SK-N-SH treated with all-trans-retinoic acid at 6 μM for 48 hours (cell line): ENCODE results near the gene FOXG1.

ENCODE experiments used
- ATAC-seq: fragments of 200-7000 bp; cut with Tn5 transposase; 3 replicates; pipeline ENCODE4 v1.9.1; 2020; ENCODE audit warnings: mild to moderate bottlenecking, moderate library complexity
- ARNTL ChIP-seq: fragments of 450-650 bp; formaldehyde crosslinking; IDR thresholded peaks from 2 replicates; pipeline ENCODE4 v1.5.0; 2020; ENCODE audit warnings: low read depth, mild to moderate bottlenecking, moderate library complexity, borderline replicate concordance
- BACH2 ChIP-seq: fragments of 250-450 bp; sonication (Bioruptor Pico); IDR thresholded peaks from 2 replicates; pipeline ENCODE4 v1.9.0; 2021; ENCODE audit warnings: mild to moderate bottlenecking, borderline replicate concordance
- CSDC2 ChIP-seq: fragments of 250-450 bp; sonication (Bioruptor Pico); IDR thresholded peaks from 2 replicates; pipeline ENCODE4 v1.5.0; 2020; ENCODE audit warnings: mild to moderate bottlenecking, moderate library complexity
- CSRNP3 ChIP-seq: fragments of 250-450 bp; sonication (Bioruptor Pico); IDR thresholded peaks from 2 replicates; pipeline ENCODE4 v1.5.1; 2021; ENCODE audit warnings: mild to moderate bottlenecking, moderate library complexity
- ESRRG ChIP-seq: fragments of 250-450 bp; sonication (Bioruptor Pico); IDR thresholded peaks from 2 replicates; pipeline ENCODE4 v1.6.1; 2021; ENCODE audit warnings: mild to moderate bottlenecking
- GLIS3 ChIP-seq: fragments of 250-450 bp; sonication (Bioruptor Pico); IDR thresholded peaks from 2 replicates; pipeline ENCODE4 v1.5.0; 2020; ENCODE audit warnings: mild to moderate bottlenecking, moderate library complexity
- ISL1 ChIP-seq: fragments of 250-450 bp; sonication (Bioruptor Pico); IDR thresholded peaks from 2 replicates; pipeline ENCODE4 v2.1.2; 2022; ENCODE audit warnings: mild to moderate bottlenecking, moderate library complexity
- OSR1 ChIP-seq: fragments of 250-450 bp; sonication (Bioruptor Pico); IDR thresholded peaks from 2 replicates; pipeline ENCODE4 v1.8.0; 2022; ENCODE audit warnings: moderate library complexity, mild to moderate bottlenecking, inconsistent platforms
- PATZ1 ChIP-seq: fragments of 250-450 bp; sonication (Bioruptor Pico); IDR thresholded peaks from 2 replicates; pipeline ENCODE4 v1.8.0; 2020; ENCODE audit warnings: mild to moderate bottlenecking, moderate library complexity, borderline replicate concordance
- POU6F1 ChIP-seq: fragments of 250-450 bp; sonication (Bioruptor Pico); IDR thresholded peaks from 2 replicates; pipeline ENCODE4 v1.8.0; 2021; ENCODE audit warnings: low read depth, mild to moderate bottlenecking, moderate library complexity, borderline replicate concordance
- PPARA ChIP-seq: fragments of 250-450 bp; sonication (Bioruptor Pico); IDR thresholded peaks from 2 replicates; pipeline ENCODE4 v1.5.0; 2020; ENCODE audit warnings: mild to moderate bottlenecking, borderline replicate concordance
- RARB ChIP-seq: fragments of 250-450 bp; sonication (Bioruptor Pico); IDR thresholded peaks from 2 replicates; pipeline ENCODE4 v1.8.0; 2021; ENCODE audit warnings: mild to moderate bottlenecking, moderate library complexity
- TCF4 ChIP-seq: fragments of 250-450 bp; sonication (Bioruptor Pico); IDR thresholded peaks from 2 replicates; pipeline ENCODE4 v1.8.0; 2021; ENCODE audit warnings: mild to moderate bottlenecking, moderate library complexity, borderline replicate concordance
- TOX ChIP-seq: fragments of 250-450 bp; sonication (Bioruptor Pico); IDR thresholded peaks from 2 replicates; pipeline ENCODE4 v1.8.0; 2021; ENCODE audit warnings: mild to moderate bottlenecking, moderate library complexity, borderline replicate concordance
- TSHZ2 ChIP-seq: fragments of 250-450 bp; sonication (Bioruptor Pico); IDR thresholded peaks from 2 replicates; pipeline ENCODE4 v1.5.0; 2020; ENCODE audit warnings: mild to moderate bottlenecking, moderate library complexity
- ZFP3 ChIP-seq: fragments of 250-450 bp; sonication (Bioruptor Pico); IDR thresholded peaks from 2 replicates; pipeline ENCODE4 v1.5.0; 2020; ENCODE audit warnings: mild to moderate bottlenecking, moderate library complexity
- ZFP30 ChIP-seq: fragments of 450-650 bp; formaldehyde crosslinking; IDR thresholded peaks from 2 replicates; pipeline ENCODE4 v1.5.0; 2022; ENCODE audit warnings: mild to moderate bottlenecking, moderate library complexity
- ZNF565 ChIP-seq: fragments of 450-650 bp; formaldehyde crosslinking; conservative IDR thresholded peaks from 2 replicates; pipeline ENCODE4 v1.5.0; 2020; ENCODE audit warnings: low read depth, mild to moderate bottlenecking, moderate library complexity
- ZNF70 ChIP-seq: fragments of 450-650 bp; formaldehyde crosslinking; IDR thresholded peaks from 2 replicates; pipeline ENCODE4 v1.5.0; 2020; ENCODE audit warnings: mild to moderate bottlenecking, moderate library complexity
- ZNF8 ChIP-seq: fragments of 450-650 bp; formaldehyde crosslinking; IDR thresholded peaks from 2 replicates; pipeline ENCODE4 v1.5.0; 2020; ENCODE audit warnings: mild to moderate bottlenecking, moderate library complexity

The FOXG1 gene

GRCh38 chr14:28780843-28781820, 14.5 kb downstream of the FOXG1 start (continued):
- no peak for TF ChIP-seq POU6F1 (CRISPR knock-in tag)
- TF ChIP-seq OSR1 (CRISPR knock-in tag), result no peak
- no peak for TF ChIP-seq ZNF8 (CRISPR knock-in tag)
- no peak for TF ChIP-seq TOX

- TF ChIP-seq ZNF8 (CRISPR knock-in tag) (no peak), ZFP30 (CRISPR knock-in tag) (no peak), ESRRG (CRISPR knock-in tag) (no peak), TOX (no peak), CSRNP3 (CRISPR knock-in tag) (no peak), RARB (CRISPR knock-in tag) (no peak), GLIS3 (CRISPR knock-in tag) (no peak)
- ATAC-seq, result no peak
These were observed 15.7 kb downstream of the FOXG1 start for GRCh38 chr14:28782301-28782700.

GRCh38 chr14:28783664-28784063, 17.1 kb downstream of the FOXG1 start:
- TF ChIP-seq ZNF70 (CRISPR knock-in tag) (no peak), POU6F1 (CRISPR knock-in tag) (no peak), RARB (CRISPR knock-in tag) (no peak), ZFP3 (CRISPR knock-in tag) (no peak), BACH2 (CRISPR knock-in tag) (no peak), PPARA (no peak), ARNTL (CRISPR knock-in tag) (no peak), OSR1 (CRISPR knock-in tag) (no peak), ZNF565 (CRISPR knock-in tag) (no peak), TCF4 (CRISPR knock-in tag) (no peak), ZNF8 (CRISPR knock-in tag) (no peak), CSRNP3 (CRISPR knock-in tag) (no peak), ISL1 (CRISPR knock-in tag) (no peak), CSDC2 (no peak), GLIS3 (CRISPR knock-in tag) (no peak), TSHZ2 (CRISPR knock-in tag) (no peak), PATZ1 (CRISPR knock-in tag) (no peak)
- no peak for ATAC-seq
